Stimulated activated CD8-positive, alpha-beta memory T cell treated with anti-CD3 and anti-CD28 coated beads, Interleukin-7, amount 100 ng/mL, for 24 hours (primary cell): Measurements from ENCODE around the gene RNF41.

Experiments
- DNase-seq: peaks from one replicate; pipeline ENCODE4 v3.0.0-alpha.2; 2020; ENCODE audit warnings: low read depth

The RNF41 gene

GRCh38 chr12:56152756-56153677 is 68.7 kb downstream of the RNF41 start:
- no peak for DNase-seq
